Measurements from ENCODE around the gene PADI6. TPM values are rescaled to one million over a fixed set of nuclear protein-coding genes. Genes with fewer than 3 reads are reported as not detected.

The PADI6 gene
- total RNA-seq, 4 donors from 2014 or later, result not detected

GRCh38 chr1:17365293-17365692, 6.7 kb upstream of the PADI6 start:
- no peak for DNase-seq (ENCODE audit: low spot score in 2 of 2)
- 43 to 54% methylated on average over 3 of the region's 3 CpGs for WGBS, 2 donors
- TF ChIP-seq POLR2A (IDR thresholded peaks at IDR 0.05) (no peak), CTCF (IDR thresholded peaks at IDR 0.05) (no peak)
- intact Hi-C loops (cut with DNase I; ENCODE audit: low total_unique reads), result no loop called here
- no peak overlapping the region for H3K4me3 ChIP-seq (ENCODE audit: low read depth, poor library complexity, severe bottlenecking)

- DNase-seq (ENCODE audit: low spot score in 2 of 2), result no peak
- intact Hi-C loops (cut with DNase I; ENCODE audit: low total_unique reads), result no loop called here
- WGBS, 2 donors, result 57 to 74% methylated on average over 9 of the region's 9 CpGs
- no peak overlapping the region for H3K4me3 ChIP-seq (ENCODE audit: low read depth, poor library complexity, severe bottlenecking)
- TF ChIP-seq CTCF (IDR thresholded peaks at IDR 0.05) (no peak), POLR2A (IDR thresholded peaks at IDR 0.05) (no peak)
Measured at GRCh38 chr1:17369466-17369865, 2.5 kb upstream of the PADI6 start.

DNA sequence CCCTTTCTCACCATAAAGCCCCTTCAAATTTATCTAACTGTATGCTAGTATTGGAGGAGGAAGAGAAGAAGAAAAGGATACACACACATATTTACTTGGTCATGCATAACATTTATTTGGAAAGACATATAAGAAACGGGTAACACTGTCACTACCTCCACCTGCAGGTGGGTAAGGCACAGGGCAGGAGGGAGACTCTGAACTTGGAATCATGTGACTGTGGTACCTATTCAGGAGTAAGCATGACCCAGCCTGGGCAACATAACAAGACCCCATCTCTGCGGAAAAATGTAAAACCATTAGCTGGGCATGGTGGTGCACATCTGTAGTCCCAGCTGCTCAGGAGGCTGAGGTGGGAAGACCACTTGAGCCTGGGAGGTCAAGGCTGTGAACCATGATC, 1.4 kb upstream of the PADI6 start:
- TF ChIP-seq POLR2A (IDR thresholded peaks at IDR 0.05) (no peak), CTCF (IDR thresholded peaks at IDR 0.05) (no peak)
- DNase-seq (ENCODE audit: low spot score in 2 of 2), result no peak
- WGBS, 2 donors, result 40 to 56% methylated on average over 2 of the region's 2 CpGs
- intact Hi-C loops (cut with DNase I; ENCODE audit: low total_unique reads), result no loop called here
- H3K4me3 ChIP-seq (ENCODE audit: low read depth, poor library complexity, severe bottlenecking), result no peak overlapping the region

- DNase-seq (ENCODE audit: low spot score in 2 of 2), result no peak
- WGBS, 2 donors, result 72 to 73% methylated on average over 18 of the region's 18 CpGs
- intact Hi-C loops (cut with DNase I; ENCODE audit: low total_unique reads), result no loop called here
- TF ChIP-seq POLR2A (IDR thresholded peaks at IDR 0.05) (no peak), CTCF (IDR thresholded peaks at IDR 0.05) (no peak)
- H3K4me3 ChIP-seq (ENCODE audit: low read depth, poor library complexity, severe bottlenecking), result no peak overlapping the region
Measured at GRCh38 chr1:17372955-17373354, 959 bp downstream of the PADI6 start.

- DNase-seq (ENCODE audit: low spot score in 2 of 2), result no peak
- whole genome bisulfite sequencing, 2 donors, result 91 to 93% methylated on average over 10 of the region's 10 CpGs
- no peak overlapping the region for H3K4me3 ChIP-seq (ENCODE audit: low read depth, poor library complexity, severe bottlenecking)
- TF ChIP-seq POLR2A (IDR thresholded peaks at IDR 0.05) (no peak), CTCF (IDR thresholded peaks at IDR 0.05) (no peak)
- intact Hi-C loops (cut with DNase I; ENCODE audit: low total_unique reads), result no loop called here
Measured at GRCh38 chr1:17375651-17376050, 3.7 kb downstream of the PADI6 start.

GRCh38 chr1:17377325-17377953, 5.4 kb downstream of the PADI6 start:
- intact Hi-C loops (cut with DNase I; ENCODE audit: low total_unique reads), result no loop called here
- no peak overlapping the region for H3K4me3 ChIP-seq (ENCODE audit: low read depth, poor library complexity, severe bottlenecking)
- 13 to 14% methylated on average over 16 of the region's 16 CpGs for WGBS, 2 donors
- TF ChIP-seq CTCF (IDR thresholded peaks at IDR 0.05) (no peak), POLR2A (IDR thresholded peaks at IDR 0.05) (no peak)
- no peak for DNase-seq (ENCODE audit: low spot score in 2 of 2)
